HepG2 (cell line): ENCODE data around the gene CD7. TPM values are rescaled to one million over a fixed set of nuclear protein-coding genes. Genes with fewer than 3 reads are reported as not detected.

Experiments
- DDIT3 ChIP-seq: sonication (generic); formaldehyde crosslinking; IDR thresholded peaks from 2 replicates; pipeline ENCODE4 v1.4.0; 2020; ENCODE audit warnings: mild to moderate bottlenecking, missing genetic modification reagents
- DMAP1 ChIP-seq: IDR thresholded peaks from 2 replicates; pipeline ENCODE4 v1.6.1; 2016
- HBP1 ChIP-seq: IDR thresholded peaks from 2 replicates; pipeline ENCODE4 v1.6.1; 2016; ENCODE audit warnings: low read depth, control low read depth
- HHEX ChIP-seq: IDR thresholded peaks from 2 replicates; pipeline ENCODE4 v1.6.1; 2016; ENCODE audit warnings: control low read depth
- MED13 ChIP-seq: sonication (generic); formaldehyde crosslinking; IDR thresholded peaks from 2 replicates; pipeline ENCODE4 v1.5.0; 2020; ENCODE audit warnings: missing genetic modification reagents
- SETDB1 ChIP-seq: sonication (generic); formaldehyde crosslinking; IDR thresholded peaks from 2 replicates; pipeline ENCODE4 v1.5.1; 2020; ENCODE audit warnings: missing genetic modification reagents, mild to moderate bottlenecking, borderline replicate concordance
- ZKSCAN8 ChIP-seq: IDR thresholded peaks from 2 replicates; pipeline ENCODE4 v1.6.1; 2016; ENCODE audit warnings: borderline replicate concordance, missing genetic modification reagents, missing compliant biosample characterization
- ZNF136 ChIP-seq: sonication (generic); formaldehyde crosslinking; IDR thresholded peaks from 2 replicates; pipeline ENCODE4 v1.8.1; 2022; ENCODE audit warnings: low read depth, mild to moderate bottlenecking, moderate library complexity, missing genetic modification reagents
- ZNF234 ChIP-seq: sonication (generic); formaldehyde crosslinking; conservative IDR thresholded peaks from 2 replicates; pipeline ENCODE4 v1.5.1; 2020; ENCODE audit warnings: mild to moderate bottlenecking, missing genetic modification reagents
- ZNF260 ChIP-seq: sonication (generic); formaldehyde crosslinking; IDR thresholded peaks from 2 replicates; pipeline ENCODE4 v1.4.0; 2020; ENCODE audit warnings: missing genetic modification reagents, low read depth, mild to moderate bottlenecking, borderline replicate concordance
- ZNF326 ChIP-seq: sonication (generic); formaldehyde crosslinking; IDR thresholded peaks from 2 replicates; pipeline ENCODE4 v1.4.0; 2020; ENCODE audit warnings: missing genetic modification reagents, borderline replicate concordance
- ZNF557 ChIP-seq: sonication (generic); formaldehyde crosslinking; IDR thresholded peaks from 2 replicates; pipeline ENCODE4 v1.4.0; 2020; ENCODE audit warnings: missing genetic modification reagents
- ZNF749 ChIP-seq: sonication (generic); formaldehyde crosslinking; IDR thresholded peaks from 2 replicates; pipeline ENCODE4 v1.8.0; 2022; ENCODE audit warnings: mild to moderate bottlenecking, missing genetic modification reagents, moderate library complexity, borderline replicate concordance
- ZSCAN29 ChIP-seq: sonication (generic); formaldehyde crosslinking; conservative IDR thresholded peaks from 2 replicates; pipeline ENCODE4 v1.4.0; 2020; ENCODE audit warnings: mild to moderate bottlenecking, missing genetic modification reagents
- polyA plus RNA-seq, 8 experiments: library from polyadenylated mRNA; depleted of rRNA in 3 of 8; stranded (reverse) in 7 of 8; unstranded in 1 of 8; fragments of >200 nt; fragmentation: Illumina TruSeq in 4 of 8; extraction: Trizol in 4 of 8; gene quantifications; 2 replicates each; pipeline versions ENCODE4 v1.2.1 to v1.2.3, GENCODE V29; 2011 to 2016; ENCODE audit warnings: low read depth in 4 of 8, missing spikeins in 1 of 8, mixed read lengths in 1 of 8; ENCODE audit not compliant: insufficient read depth in 1 of 8
- total RNA-seq, 5 experiments: library from RNA; depleted of rRNA; stranded (reverse); fragments of >200 nt; fragmentation: Illumina TruSeq; extraction: Trizol; gene quantifications; 2 replicates each; pipeline ENCODE4 v1.2.3, GENCODE V29; 2016; ENCODE audit warnings: low read depth in 1 of 5
- TF ChIP-seq, protein P1 (sequence below): sonication (generic); formaldehyde crosslinking; IDR thresholded peaks from 2 replicates; pipeline ENCODE4 v1.4.0; 2020; ENCODE audit warnings: mild to moderate bottlenecking, missing genetic modification reagents
- TF ChIP-seq, protein P2 (sequence below): sonication (generic); formaldehyde crosslinking; IDR thresholded peaks from 2 replicates; pipeline ENCODE4 v1.4.0; 2020; ENCODE audit warnings: mild to moderate bottlenecking, missing genetic modification reagents

CD7 gene
- total and polyA plus RNA-seq, 2 of the 13 experiments (the other 11 are each of a cell fraction or from before 2014, with no cell fraction given), result 67.6 to 76.4 TPM

- TF ChIP-seq, protein P1, sequence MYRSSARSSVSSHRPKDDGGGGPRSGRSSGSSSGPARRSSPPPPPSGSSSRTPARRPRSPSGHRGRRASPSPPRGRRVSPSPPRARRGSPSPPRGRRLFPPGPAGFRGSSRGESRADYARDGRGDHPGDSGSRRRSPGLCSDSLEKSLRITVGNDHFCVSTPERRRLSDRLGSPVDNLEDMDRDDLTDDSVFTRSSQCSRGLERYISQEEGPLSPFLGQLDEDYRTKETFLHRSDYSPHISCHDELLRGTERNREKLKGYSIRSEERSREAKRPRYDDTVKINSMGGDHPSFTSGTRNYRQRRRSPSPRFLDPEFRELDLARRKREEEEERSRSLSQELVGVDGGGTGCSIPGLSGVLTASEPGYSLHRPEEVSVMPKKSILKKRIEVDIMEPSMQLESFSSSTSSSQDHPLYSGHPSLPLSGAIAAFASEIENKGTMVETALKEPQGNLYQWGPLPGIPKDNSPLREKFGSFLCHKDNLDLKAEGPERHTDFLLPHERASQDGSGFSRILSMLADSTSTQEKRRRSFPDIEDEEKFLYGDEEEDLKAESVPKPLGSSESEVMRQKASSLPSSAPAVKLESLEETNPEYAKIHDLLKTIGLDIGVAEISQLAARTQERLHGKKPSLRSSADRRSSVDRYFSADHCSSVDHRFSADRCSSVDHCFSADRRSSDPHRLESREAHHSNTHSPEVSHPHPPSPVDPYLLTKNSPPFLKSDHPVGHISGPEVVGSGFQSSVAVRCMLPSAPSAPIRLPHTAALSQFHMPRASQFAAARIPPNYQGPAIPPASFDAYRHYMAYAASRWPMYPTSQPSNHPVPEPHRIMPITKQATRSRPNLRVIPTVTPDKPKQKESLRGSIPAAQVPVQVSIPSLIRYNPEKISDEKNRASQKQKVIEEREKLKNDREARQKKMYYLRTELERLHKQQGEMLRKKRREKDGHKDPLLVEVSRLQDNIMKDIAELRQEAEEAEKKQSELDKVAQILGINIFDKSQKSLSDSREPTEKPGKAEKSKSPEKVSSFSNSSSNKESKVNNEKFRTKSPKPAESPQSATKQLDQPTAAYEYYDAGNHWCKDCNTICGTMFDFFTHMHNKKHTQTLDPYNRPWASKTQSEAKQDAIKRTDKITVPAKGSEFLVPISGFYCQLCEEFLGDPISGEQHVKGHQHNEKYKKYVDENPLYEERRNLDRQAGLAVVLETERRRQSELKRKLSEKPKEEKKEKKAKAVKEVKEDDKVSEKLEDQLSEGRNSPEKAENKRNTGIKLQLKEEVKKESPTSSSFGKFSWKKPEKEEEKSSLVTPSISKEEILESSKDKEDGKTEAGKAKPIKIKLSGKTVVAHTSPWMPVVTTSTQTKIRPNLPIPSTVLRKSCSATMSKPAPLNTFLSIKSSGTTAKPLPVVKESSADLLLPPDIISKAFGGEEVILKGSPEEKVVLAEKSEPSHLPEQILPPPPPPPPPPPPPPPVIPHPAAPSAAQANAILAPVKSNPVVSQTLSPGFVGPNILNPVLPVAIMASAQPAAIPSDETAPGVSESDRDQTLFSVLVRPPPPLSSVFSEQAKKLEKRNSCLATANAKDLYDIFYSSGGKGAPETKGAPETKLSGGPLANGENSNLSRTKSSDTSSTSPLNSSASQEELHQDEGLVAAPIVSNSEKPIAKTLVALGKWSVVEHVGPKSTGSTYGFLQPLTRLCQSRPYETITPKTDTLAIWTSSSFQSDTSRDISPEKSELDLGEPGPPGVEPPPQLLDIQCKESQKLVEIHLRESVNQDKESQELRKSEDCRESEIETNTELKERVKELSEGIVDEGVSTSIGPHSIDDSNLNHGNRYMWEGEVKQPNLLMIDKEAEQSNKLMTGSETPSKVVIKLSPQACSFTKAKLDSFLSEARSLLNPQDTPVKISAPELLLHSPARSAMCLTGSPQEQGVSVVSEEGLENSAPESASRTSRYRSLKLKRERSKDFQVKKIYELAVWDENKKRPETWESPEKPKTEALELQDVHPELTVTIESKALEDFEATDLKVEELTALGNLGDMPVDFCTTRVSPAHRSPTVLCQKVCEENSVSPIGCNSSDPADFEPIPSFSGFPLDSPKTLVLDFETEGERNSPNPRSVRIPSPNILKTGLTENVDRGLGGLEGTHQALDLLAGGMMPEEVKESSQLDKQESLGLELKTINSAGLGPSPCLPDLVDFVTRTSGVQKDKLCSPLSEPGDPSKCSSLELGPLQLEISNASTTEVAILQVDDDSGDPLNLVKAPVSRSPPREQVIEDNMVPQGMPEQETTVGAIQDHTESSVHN (CRISPR knock-in tag), result peak; percentile 91
- TF ChIP-seq ZSCAN29 (CRISPR knock-in tag) (peak; percentile 94), ZNF136 (peak; percentile 73; the same call in 1 of the 2 replicates), ZKSCAN8 (CRISPR knock-in tag) (peak; percentile 58; the same call in 1 of the 2 replicates), HHEX (CRISPR knock-in tag) (no peak), ZNF749 (CRISPR knock-in tag) (peak; percentile 29; the same call in 1 of the 2 replicates), ZNF557 (CRISPR knock-in tag) (peak; percentile 44; the same call in 1 of the 2 replicates), DMAP1 (CRISPR knock-in tag) (peak; percentile 68; the same call in 1 of the 2 replicates), HBP1 (CRISPR knock-in tag) (no peak), SETDB1 (CRISPR knock-in tag) (no peak), ZNF260 (CRISPR knock-in tag) (no peak), MED13 (CRISPR knock-in tag) (peak; percentile 39), ZNF326 (CRISPR knock-in tag) (no peak), DDIT3 (no peak), ZNF234 (CRISPR knock-in tag) (no peak)
- TF ChIP-seq, protein P2, sequence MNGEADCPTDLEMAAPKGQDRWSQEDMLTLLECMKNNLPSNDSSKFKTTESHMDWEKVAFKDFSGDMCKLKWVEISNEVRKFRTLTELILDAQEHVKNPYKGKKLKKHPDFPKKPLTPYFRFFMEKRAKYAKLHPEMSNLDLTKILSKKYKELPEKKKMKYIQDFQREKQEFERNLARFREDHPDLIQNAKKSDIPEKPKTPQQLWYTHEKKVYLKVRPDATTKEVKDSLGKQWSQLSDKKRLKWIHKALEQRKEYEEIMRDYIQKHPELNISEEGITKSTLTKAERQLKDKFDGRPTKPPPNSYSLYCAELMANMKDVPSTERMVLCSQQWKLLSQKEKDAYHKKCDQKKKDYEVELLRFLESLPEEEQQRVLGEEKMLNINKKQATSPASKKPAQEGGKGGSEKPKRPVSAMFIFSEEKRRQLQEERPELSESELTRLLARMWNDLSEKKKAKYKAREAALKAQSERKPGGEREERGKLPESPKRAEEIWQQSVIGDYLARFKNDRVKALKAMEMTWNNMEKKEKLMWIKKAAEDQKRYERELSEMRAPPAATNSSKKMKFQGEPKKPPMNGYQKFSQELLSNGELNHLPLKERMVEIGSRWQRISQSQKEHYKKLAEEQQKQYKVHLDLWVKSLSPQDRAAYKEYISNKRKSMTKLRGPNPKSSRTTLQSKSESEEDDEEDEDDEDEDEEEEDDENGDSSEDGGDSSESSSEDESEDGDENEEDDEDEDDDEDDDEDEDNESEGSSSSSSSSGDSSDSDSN (CRISPR knock-in tag), result peak; percentile 99
Measured at GRCh38 chr17:82325286-82326180, 8.1 kb upstream of the CD7 start (continued).
